Measurements from ENCODE around the gene CYP2A13.
"Not testable (repeated sequence)": the region's sequence is repeated elsewhere in the genome, so short reads cannot be mapped to it uniquely, and the experiment has no call there.

The CYP2A13 gene

DNA sequence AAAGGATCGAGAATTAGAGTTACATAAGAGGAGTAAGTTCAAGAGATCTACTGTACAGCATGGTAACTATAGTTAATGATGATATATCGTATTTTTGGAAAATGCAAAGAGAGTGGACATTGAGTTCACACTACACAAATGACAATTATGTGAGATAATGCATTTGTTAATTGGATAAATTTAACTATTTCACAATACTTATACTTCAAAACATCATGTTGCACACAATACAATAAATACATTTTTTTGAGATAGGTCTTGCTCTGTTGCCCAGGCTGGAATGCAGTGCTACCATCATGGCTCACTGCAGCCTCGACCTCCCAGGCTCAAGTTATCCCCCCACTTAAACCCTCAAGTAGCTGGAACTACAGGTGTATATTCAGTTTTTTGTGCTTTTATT lies 17.9 kb downstream of the CYP2A13 start:
- H3K27ac Mint-ChIP-seq = no peak overlapping the region
- H3K9me3 Mint-ChIP-seq = peaks cover 6% of the 10 kb centered on the region
- H3K36me3 Mint-ChIP-seq = peaks cover 9% of the 10 kb centered on the region
- no peaks in the 10 kb centered on the region for H3K4me1 Mint-ChIP-seq
- H3K4me3 Mint-ChIP-seq = no peak overlapping the region
- no peaks in the 10 kb centered on the region for H3K27me3 Mint-ChIP-seq

GRCh38 chr19:41111296-41111695 lies 23.0 kb downstream of the CYP2A13 start:
- Mint-ChIP-seq H3K4me1 (no peaks in the 10 kb centered on the region), H3K9me3 (no peaks in the 10 kb centered on the region), H3K36me3 (peaks cover 2% of the 10 kb centered on the region), H3K27ac (no peak overlapping the region), H3K27me3 (no peaks in the 10 kb centered on the region), H3K4me3 (no peak overlapping the region)

- Mint-ChIP-seq H3K36me3 (peaks cover 2% of the 10 kb centered on the region), H3K27ac (no peak overlapping the region), H3K4me1 (no peaks in the 10 kb centered on the region), H3K4me3 (no peak overlapping the region), H3K9me3 (no peaks in the 10 kb centered on the region), H3K27me3 (no peaks in the 10 kb centered on the region)
Observed at GRCh38 chr19:41111750-41112295, 23.6 kb downstream of the CYP2A13 start.

GRCh38 chr19:41112728-41113290 lies 24.6 kb downstream of the CYP2A13 start:
- Mint-ChIP-seq H3K9me3 (no peaks in the 10 kb centered on the region), H3K4me1 (no peaks in the 10 kb centered on the region), H3K27me3 (no peaks in the 10 kb centered on the region), H3K27ac (no peak overlapping the region), H3K4me3 (no peak overlapping the region), H3K36me3 (peaks cover 2% of the 10 kb centered on the region)

DNA sequence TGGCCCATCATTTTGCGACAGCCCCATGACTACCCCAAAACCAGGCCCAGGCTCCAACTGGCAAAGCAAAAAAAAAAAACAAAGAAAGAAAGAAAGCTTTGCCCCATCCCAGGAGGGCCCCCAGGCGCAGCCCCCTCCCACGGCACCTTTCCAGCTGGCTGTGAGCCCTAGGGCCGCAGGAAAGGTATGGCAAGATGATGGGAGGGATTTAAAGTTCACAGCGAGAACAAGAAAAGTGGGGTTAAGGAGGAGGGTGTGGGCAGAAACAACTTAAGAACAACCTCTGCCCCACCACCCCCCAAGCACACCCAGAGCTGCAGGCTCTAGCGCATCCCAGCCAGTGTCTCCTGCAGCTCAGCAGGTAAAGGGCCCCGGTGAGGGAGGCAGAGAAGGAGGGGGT lies 25.9 kb downstream of the CYP2A13 start, which contains the start of gene CYP2F1:
Gene CYP2F1, plus strand, starts transcription at position 301 of the 400 bp plus-strand sequence. CDS start 1,757 bp downstream, outside the sequence.
- Mint-ChIP-seq H3K9me3 (no peaks in the 10 kb centered on the region), H3K4me1 (no peaks in the 10 kb centered on the region), H3K36me3 (peaks cover 2% of the 10 kb centered on the region), H3K27me3 (no peaks in the 10 kb centered on the region), H3K4me3 (no peak within 1 kb of the TSS), H3K27ac (peak within 1 kb of the TSS; percentile 73)

DNA sequence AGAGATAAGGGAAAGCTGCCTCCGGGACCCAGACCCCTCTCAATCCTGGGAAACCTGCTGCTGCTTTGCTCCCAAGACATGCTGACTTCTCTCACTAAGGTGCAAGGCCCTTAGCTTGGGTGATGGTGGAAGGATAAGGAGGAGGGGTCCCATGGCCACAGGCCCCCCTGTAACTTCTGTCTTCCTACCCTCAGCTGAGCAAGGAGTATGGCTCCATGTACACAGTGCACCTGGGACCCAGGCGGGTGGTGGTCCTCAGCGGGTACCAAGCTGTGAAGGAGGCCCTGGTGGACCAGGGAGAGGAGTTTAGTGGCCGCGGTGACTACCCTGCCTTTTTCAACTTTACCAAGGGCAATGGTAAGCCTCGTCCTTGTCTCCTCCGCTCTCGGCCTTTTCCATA lies 28.0 kb downstream of the CYP2A13 start:
- Mint-ChIP-seq H3K9me3 (no peaks in the 10 kb centered on the region), H3K4me3 (no peak overlapping the region)

DNA sequence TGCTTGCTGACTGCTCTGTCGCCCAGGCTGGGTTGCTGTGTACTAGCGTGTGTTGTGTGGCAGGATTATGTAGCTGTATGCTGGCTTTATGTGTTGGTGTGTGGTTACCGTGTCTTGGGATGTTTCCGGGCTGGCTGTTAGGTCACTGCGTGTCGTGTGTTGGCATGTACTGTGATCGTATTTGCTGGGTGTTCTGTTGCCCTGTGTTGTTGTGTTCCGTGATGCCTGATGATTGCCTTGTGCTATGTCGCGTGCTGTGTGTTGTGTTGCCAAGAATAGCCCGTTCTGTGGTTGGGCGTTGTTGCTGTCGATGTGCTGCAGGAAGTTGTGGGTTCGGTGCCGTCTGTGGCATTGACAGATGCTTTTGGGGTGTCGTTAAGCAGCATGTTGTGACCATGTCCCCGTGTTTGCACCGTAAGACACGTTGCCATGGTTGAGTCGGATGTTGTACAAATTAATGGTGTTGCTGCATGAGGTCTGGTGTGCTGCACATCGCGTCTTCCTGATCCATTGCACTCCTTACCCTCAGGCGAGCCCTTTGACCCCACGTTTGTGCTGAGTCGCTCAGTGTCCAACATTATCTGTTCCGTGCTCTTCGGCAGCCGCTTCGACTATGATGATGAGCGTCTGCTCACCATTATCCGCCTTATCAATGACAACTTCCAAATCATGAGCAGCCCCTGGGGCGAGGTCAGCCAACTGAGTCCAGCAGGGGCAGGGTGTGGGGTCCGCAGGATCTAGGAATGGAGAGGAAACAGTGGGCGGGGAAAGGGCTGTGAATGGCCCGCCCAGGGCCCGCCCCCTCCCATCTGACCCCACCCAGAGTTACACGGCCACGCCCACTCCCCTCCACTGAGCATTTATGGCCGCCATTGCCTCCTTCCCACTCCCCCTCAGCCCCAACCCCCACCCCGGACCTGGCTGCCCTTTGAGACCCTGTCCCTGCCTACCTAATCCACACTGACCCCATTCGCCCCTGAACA lies 33.0 kb downstream of the CYP2A13 start:
- not testable (repeated sequence) for H3K27me3 Mint-ChIP-seq, H3K36me3 Mint-ChIP-seq, H3K9me3 Mint-ChIP-seq
- Mint-ChIP-seq H3K4me1 (peaks cover 26% of the 10 kb centered on the region), H3K4me3 (peak overlapping the region; percentile 65), H3K27ac (peak overlapping the region; percentile 43)

More for the DNA sequence above, 28.0 kb downstream of the CYP2A13 start:
- Mint-ChIP-seq H3K4me1 (peaks cover 16% of the 10 kb centered on the region), H3K27me3 (no peaks in the 10 kb centered on the region), H3K27ac (no peak overlapping the region), H3K36me3 (peaks cover 2% of the 10 kb centered on the region)

DNA sequence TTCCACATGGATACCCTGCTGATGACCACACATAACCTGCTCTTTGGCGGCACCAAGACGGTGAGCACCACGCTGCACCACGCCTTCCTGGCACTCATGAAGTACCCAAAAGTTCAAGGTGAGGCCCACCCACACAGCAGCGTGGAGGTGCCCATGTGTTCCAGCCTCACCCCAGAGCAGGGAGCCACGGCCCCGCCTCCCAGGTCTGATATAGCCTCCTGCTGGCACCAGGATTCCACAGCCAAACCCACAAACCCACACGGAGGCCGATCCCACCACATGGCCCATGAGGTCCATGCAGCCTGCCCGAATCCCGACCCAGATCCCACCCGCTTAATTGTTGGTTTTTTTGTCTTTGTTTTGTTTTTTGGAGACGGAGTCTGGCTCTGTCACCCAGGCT lies 34.6 kb downstream of the CYP2A13 start:
- not testable (repeated sequence) for H3K36me3 Mint-ChIP-seq, H3K9me3 Mint-ChIP-seq, H3K27me3 Mint-ChIP-seq, H3K4me3 Mint-ChIP-seq
- Mint-ChIP-seq H3K4me1 (peaks cover 38% of the 10 kb centered on the region), H3K27ac (peak overlapping the region; percentile 62)

- H3K36me3 Mint-ChIP-seq = no peaks in the 10 kb centered on the region
- no peaks in the 10 kb centered on the region for H3K9me3 Mint-ChIP-seq
- H3K4me1 Mint-ChIP-seq = peaks cover 47% of the 10 kb centered on the region
- H3K27ac Mint-ChIP-seq = no peak overlapping the region
- H3K27me3 Mint-ChIP-seq = no peaks in the 10 kb centered on the region
- no peak overlapping the region for H3K4me3 Mint-ChIP-seq
Observed at GRCh38 chr19:41123716-41124294, 35.6 kb downstream of the CYP2A13 start.

DNA sequence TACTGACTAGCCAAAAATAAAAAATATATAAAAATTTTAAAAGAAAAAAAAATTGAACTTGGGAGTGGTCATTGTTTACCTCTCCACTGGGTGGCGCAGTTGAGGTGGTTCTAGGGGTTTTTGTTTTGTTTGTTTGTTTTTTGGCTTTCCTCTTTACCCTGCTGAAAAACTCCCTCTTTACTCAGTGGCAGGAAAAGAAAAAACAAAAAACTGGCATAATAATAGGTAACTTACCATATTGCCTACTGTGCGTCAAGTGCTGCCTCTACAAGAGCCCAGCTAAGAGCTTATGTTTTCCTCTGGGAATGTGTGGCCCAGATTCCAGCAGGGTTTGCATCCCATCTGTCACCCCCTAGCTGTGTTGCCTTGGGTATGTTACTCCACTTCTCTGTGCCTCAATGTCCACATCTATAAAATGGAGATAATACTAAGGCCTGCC lies 38.5 kb downstream of the CYP2A13 start:
- peaks cover 29% of the 10 kb centered on the region for H3K4me1 Mint-ChIP-seq
- not testable (repeated sequence) for H3K27me3 Mint-ChIP-seq

GRCh38 chr19:41127362-41127761 lies 39.1 kb downstream of the CYP2A13 start:
- H3K36me3 Mint-ChIP-seq, H3K27me3 Mint-ChIP-seq, H3K4me3 Mint-ChIP-seq, H3K27ac Mint-ChIP-seq, H3K9me3 Mint-ChIP-seq: not testable (repeated sequence)
- peaks cover 26% of the 10 kb centered on the region for H3K4me1 Mint-ChIP-seq

More for the DNA sequence above, 38.5 kb downstream of the CYP2A13 start:
- not testable (repeated sequence) for H3K9me3 Mint-ChIP-seq, H3K4me3 Mint-ChIP-seq, H3K36me3 Mint-ChIP-seq
- peak overlapping the region; percentile 46 for H3K27ac Mint-ChIP-seq

- not testable (repeated sequence) for H3K27me3 Mint-ChIP-seq, H3K9me3 Mint-ChIP-seq, H3K36me3 Mint-ChIP-seq
- Mint-ChIP-seq H3K4me3 (peak overlapping the region; percentile 83), H3K27ac (peak overlapping the region; percentile 73), H3K4me1 (peaks cover 23% of the 10 kb centered on the region)
Observed at GRCh38 chr19:41127801-41128300, 39.6 kb downstream of the CYP2A13 start.

GRCh38 chr19:41128692-41129091 lies 40.4 kb downstream of the CYP2A13 start:
- Mint-ChIP-seq H3K4me3 (no peak overlapping the region), H3K9me3 (no peaks in the 10 kb centered on the region), H3K4me1 (peaks cover 20% of the 10 kb centered on the region), H3K27me3 (no peaks in the 10 kb centered on the region), H3K27ac (no peak overlapping the region), H3K36me3 (no peaks in the 10 kb centered on the region)

- Mint-ChIP-seq H3K27me3 (no peaks in the 10 kb centered on the region), H3K36me3 (no peaks in the 10 kb centered on the region), H3K4me1 (peaks cover 31% of the 10 kb centered on the region), H3K4me3 (no peak overlapping the region), H3K9me3 (no peaks in the 10 kb centered on the region), H3K27ac (peak overlapping the region; percentile 46)
Observed at GRCh38 chr19:41131186-41131585, 42.9 kb downstream of the CYP2A13 start.

DNA sequence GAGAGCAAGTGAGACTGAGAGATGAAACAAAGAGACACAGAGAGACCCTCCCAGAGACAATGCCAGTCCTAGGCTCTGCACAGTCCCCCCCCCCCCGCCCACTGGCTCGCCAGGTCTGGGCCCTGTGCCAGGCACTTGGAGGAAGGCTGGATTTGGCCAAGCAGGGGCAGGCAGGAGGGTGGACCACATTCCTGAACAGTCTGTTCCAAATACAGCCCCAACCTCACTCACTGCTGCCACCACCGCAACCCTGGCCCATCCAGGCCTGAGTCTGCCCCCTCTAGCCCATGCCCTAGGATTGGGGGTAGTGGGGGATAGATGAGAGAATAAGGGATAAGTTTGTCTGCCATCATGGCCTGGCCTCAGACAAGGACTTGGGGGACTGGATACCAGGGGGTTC lies 45.0 kb downstream of the CYP2A13 start:
- no peak overlapping the region for H3K27ac Mint-ChIP-seq
- H3K27me3 Mint-ChIP-seq = no peaks in the 10 kb centered on the region
- H3K4me1 Mint-ChIP-seq = peaks cover 21% of the 10 kb centered on the region
- H3K9me3 Mint-ChIP-seq = no peaks in the 10 kb centered on the region
- no peak overlapping the region for H3K4me3 Mint-ChIP-seq
- H3K36me3 Mint-ChIP-seq = no peaks in the 10 kb centered on the region
